CD4-positive, alpha-beta T cell treated with Interleukin-10 for 1 hour (primary cell): ENCODE results near the gene KDM4C.
"Not testable (repeated sequence)": the region's sequence is repeated elsewhere in the genome, so short reads cannot be mapped to it uniquely, and the experiment has no call there.

Experiments used
- DNase-seq: peaks from one replicate; pipeline ENCODE4 v3.0.0-alpha.2; 2020

The KDM4C gene

DNA sequence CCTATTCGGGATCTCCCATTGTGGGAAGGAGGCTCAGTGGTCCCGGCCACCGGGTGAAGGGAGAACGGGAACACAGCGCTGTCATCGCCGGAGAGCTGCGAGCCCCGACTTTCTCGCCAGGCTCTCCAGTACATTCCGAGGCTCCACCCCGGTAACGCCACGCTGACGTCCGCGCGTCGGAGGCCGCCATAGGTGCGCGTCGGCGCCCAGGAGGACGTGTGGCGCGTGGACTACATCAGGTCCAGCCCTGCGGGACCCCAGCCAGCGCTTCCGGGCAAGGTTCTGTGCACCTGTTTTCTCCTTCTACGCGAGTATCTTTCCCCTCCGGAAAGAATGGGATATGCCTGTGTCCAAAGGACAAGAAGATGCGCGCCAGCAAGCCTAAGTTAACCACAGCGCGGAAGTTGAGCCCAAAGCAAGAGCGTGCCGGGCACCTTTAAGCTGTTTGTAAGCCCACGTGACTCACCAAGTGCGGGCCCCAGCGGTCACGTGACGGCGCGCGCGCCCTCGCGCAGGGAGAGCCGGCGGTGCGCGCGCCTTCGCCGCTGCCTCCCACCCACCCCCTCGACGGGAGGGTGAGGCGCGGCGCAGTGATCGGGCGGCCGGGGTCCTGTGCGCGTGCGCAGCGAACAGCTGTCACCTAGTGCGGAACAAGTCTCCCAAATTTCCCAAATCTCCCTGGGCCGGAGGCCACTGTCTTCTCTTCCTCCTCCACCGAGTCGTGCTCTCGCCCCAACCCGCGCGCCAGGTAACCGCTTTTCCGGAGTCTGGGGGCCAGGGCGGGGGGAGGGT is at the start of gene KDM4C:
KDM4C (plus strand) TSS at position 518 of the 792 bp plus-strand sequence. CDS start 35,016 bp downstream, outside the sequence.
- DNase-seq: peak; percentile 95

DNA sequence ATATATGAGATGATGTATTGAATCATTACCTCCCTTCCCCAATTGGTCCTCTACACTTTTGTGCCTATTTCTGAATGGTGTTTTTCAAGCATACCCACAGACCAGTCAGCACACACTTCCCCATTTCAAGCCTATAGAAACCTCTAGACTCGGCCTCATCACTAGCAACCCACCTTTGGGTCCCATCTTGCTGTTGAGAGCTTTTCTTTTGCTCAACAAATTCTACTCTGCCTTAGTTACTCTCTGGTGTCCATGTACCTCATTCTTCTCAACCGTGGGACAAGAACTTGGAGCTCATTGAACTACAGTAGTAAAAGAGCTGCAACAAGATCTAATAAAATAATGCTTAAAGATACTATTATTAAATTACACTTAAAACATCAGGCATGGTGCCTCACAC is 49.0 kb upstream of the KDM4C start:
- DNase-seq: no peak

DNA sequence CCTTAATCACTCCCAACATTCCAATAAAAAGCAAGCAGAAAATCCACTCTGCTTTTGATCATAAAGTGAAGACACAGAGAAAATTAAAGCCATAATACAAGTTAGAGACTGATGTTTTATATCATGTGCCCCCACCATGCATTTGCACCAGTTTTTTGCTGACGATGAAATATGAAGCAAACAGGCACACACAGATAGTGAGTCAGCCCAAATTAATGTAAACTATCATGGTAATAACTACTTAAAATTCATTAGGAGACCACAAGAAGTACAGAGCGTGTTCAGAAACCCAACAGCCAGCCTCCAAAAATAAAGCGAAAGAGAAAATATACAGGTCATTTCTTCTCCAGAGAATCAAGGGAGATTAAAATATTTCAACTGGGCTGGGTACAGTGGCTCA is 46.4 kb upstream of the KDM4C start:
- no peak for DNase-seq

DNA sequence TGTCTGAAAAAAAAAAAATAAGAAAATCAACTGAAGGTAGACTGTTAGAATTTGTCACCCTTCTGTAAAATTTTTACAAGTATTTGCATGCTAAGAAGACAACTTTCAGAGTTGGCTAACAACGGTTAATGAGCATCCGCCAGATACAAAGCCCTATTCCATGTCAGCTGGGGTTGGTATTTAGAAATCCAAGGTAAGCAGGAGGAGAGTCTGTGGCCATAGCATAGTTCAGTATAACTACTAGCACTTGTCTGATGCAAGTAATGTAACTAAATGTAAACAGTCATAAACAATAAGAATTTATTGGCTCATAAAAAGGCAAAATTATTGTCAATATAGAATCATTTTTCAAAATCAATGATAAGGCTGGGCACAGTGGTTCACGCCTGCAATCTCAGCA is 45.7 kb upstream of the KDM4C start:
- no peak for DNase-seq

- DNase-seq: no peak
These were observed 43.6 kb upstream of the KDM4C start for GRCh38 chr9:6714176-6714575.

DNA sequence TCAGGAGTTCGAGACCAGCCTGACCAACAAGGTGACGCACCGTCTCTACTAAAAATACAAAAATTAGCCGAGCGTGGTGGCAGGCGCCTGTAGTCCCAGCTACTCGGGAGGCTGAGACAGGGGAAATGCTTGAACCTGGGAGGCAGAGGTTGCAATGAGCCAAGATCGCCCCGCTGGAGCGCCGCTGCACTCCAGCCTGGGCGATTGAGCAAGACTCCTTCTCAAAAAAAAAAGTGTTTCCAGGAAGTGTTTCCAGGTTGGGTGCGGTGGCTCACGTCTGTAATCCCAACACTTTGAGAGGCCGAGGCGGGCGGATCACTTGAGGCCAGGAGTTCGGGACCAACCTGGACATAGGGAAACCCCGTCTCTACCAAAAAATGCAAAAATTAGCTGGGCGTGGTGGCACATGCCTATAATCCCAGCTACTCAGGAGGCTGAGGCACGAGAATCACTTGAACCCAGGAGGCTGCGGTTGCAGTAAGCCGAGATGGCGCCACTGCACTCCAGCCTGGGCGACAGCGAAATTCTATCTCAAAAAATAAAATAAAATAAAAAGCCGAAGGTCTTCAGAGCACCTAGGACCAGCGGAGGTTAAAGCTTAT is 42.5 kb upstream of the KDM4C start:
- DNase-seq: not testable (repeated sequence)

- DNase-seq: peak; percentile 75
These were observed 41.8 kb upstream of the KDM4C start for GRCh38 chr9:6715755-6716643.

DNA sequence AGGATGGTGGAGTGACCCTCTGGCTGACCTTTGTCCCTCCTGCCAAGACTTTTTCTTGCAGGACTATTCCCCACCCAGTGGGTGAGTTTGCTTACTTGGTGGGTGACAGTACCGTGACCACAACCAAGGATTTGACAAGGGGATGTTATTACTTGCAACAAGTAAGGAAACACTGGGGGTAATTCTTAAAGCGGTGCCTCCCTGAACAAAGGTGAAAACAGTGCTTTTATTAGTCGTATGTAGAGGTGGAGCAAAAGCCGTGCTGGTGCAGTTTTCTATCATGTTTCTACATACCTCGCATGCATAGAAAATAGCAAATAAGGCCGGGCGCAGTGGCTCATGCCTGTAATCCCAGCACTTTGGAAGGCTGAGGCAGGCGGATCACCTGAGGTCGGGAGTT is 41.0 kb upstream of the KDM4C start:
- no peak for DNase-seq

GRCh38 chr9:6723881-6724420 is 33.8 kb upstream of the KDM4C start:
- DNase-seq: no peak

DNA sequence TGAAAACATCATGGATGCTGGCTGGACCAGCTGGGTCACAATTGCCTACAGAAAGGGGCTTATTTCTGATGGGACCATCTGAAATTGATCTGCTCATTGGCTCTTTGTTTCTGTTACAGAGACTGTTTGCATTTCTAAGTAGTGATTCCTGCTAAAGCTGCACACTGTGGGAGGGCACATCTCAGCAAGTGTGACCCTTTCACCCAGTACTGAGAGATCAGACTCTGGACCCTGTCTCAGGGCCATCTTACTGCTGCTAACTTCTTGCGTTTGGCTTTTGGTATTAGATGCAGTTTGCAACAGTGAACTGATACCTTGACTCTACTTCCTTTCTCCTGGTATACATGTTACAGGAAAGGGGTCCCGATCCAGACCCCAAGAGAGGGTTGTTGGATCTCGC is 24.5 kb upstream of the KDM4C start:
- no peak for DNase-seq

GRCh38 chr9:6733831-6734230 is 23.9 kb upstream of the KDM4C start:
- DNase-seq: no peak

DNA sequence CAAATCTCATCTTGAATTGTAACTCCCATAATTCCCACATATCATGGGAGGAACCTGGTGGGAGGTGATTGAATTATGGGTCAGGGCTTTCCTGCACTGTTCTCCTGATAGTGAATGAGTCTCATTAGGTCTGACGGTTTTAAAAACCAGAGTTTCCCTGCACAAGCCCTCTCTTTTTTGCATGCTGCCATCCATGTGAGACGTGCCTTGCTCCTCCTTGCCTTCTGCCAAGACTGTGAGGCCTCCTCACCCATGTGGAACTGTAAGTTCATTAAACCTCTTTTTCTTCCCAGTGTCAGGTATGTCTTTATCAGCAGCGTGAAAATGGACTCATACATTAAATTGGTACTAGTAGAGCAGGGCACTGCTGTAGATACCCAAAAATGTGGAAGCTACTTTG is 22.4 kb upstream of the KDM4C start:
- no peak for DNase-seq

DNA sequence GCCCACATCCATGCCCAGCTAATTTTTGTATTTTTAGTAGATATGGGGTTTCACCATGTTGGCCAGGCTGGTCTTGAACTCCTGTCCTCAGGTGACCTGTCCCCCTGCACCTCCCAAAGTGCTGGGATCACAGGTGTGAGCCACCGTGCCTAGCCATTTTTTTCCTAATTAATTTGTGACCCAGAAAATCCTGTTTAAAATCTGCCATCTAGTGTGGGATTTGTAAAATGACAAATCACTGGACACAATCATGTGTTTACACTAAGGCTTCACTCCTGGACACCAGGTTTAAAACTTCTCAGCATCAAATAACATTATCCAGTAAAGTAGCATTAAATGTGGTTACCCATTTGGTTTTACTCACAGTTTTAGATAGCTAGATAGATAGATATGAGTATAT is 18.6 kb upstream of the KDM4C start:
- no peak for DNase-seq

DNA sequence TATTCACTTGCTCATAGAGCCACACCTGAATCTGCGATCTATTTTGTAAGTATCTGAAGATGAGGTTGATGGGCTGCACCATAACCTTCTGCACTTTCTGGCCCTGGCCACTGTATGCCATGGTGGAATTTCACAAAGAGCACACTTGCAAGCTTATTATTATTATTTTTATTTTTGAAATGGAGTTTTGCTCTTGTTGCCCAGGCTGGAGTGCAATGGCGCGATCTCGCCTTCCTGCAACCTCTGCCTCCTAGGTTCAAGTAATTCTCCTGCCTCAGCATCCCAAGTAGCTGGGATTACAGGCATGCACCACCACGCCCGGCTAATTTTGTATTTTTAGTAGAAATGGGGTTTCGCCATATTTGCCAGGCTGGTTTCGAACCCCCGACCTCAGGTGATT is 8.9 kb upstream of the KDM4C start:
- DNase-seq: not testable (repeated sequence)

DNA sequence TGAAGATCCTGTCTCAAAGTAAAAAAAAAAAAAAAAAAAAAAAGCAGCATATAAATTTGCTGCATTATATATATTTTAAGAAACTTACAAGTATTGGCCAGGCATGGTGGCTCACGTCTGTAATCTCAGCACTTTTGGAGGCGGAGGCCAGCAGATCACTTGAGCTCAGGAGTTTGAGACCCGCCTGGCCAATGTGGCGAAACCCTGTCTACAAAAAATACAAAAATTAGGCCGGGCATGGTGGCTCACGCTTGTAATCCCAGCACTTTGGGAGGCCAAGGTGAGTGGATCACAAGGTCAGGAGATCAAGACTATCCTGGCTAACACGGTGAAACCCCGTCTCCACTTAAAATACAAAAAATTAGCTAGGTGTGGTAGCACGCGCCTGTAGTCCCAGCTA is 2.9 kb upstream of the KDM4C start:
- DNase-seq: not testable (repeated sequence)

GRCh38 chr9:6757132-6757455 is 679 bp upstream of the KDM4C start:
- peak; percentile 83 for DNase-seq

DNA sequence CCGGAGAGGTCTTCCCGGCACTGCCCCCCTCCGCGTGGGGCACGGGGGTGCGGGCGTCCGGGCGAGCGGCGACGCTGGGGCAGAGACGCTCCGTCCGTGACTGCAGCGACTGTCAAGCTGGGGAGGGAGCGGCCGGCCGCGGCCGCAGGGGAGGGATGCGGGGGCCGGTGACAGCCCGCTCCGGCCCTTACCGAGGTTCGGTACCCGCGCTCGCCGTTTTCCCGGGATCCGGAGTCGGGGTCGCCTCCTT is 400 bp downstream of the KDM4C start:
- no peak for DNase-seq

- no peak for DNase-seq
These were observed 868 bp downstream of the KDM4C start for GRCh38 chr9:6758498-6759184.

GRCh38 chr9:6759185-6759977 is 1.6 kb downstream of the KDM4C start:
- DNase-seq: peak; percentile 85

DNA sequence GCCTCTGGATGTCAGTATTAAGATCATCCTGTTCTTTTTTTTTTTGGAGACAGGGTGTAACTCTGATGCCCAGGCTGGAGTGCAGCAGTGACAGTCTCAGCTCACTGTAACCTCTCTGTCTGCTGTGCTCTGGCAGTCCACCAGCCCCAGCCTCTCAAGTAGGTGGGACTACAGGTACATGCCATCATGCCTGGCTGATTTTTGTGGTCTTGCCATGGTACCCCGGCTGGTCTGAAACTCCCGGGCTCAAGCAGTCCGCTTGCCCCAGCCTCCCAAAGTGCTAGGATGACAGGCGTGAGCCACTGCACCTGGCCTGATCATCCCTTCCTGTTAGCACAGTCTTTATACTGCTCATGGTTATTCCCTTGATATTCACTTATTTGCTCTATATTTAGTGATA is 3.5 kb downstream of the KDM4C start:
- DNase-seq: no peak

- no peak for DNase-seq
These were observed 5.5 kb downstream of the KDM4C start for GRCh38 chr9:6763244-6763643.

GRCh38 chr9:6764011-6764410 is 6.2 kb downstream of the KDM4C start:
- no peak for DNase-seq
